HepG2 (cell line): ENCODE measurements around the gene COBLL1.

Experiments used
- FOXA1 ChIP-seq, 2 experiments: fragments of 450-650 bp in 1 of 2; sonication (generic) in 1 of 2; formaldehyde crosslinking in 1 of 2; IDR thresholded peaks; 2 replicates each; pipeline versions ENCODE4 v1.4.0 to v1.6.1; 2016 to 2020; ENCODE audit warnings: missing genetic modification reagents in 1 of 2
- ZNF24 ChIP-seq: fragments of 450-650 bp; IDR thresholded peaks from 2 replicates; pipeline ENCODE4 v1.6.1; 2017; ENCODE audit warnings: antibody characterized with exemption, mild to moderate bottlenecking

- TF ChIP-seq FOXA1 (IDR thresholded peaks at IDR 0.05) (no peak), FOXA1 (CRISPR knock-in tag; IDR thresholded peaks at IDR 0.05) (no peak), ZNF24 (no peak)
Measured at GRCh38 chr2:164737612-164738081, 104.0 kb downstream of the COBLL1 start.
